Right ventricle myocardium inferior (tissue), 1 donor: ENCODE measurements around the gene PDE4A. TPM values are rescaled to one million over a fixed set of nuclear protein-coding genes. Genes with fewer than 3 reads are reported as not detected.

Experiments used
- ATAC-seq: fragments of 200-7000 bp; cut with Tn5 transposase; one replicate; pipeline ENCODE4 v1.9.1; 2020; ENCODE audit warnings: mild to moderate bottlenecking, moderate library complexity
- DNase-seq: peaks from one replicate; pipeline ENCODE4 v3.0.0; 2021; ENCODE audit errors: missing footprints
- intact Hi-C: fragments of 100-400 bp; cut with DNase I; formaldehyde crosslinking; loops from one replicate; pipeline ENCODE4 v1.11.0; 2022
- total RNA-seq: library from RNA; stranded (reverse); fragmentation: NEBNext Ultra II Directional; extraction: Animal tissue kit (Norgen Biotek cat#: 25700); gene quantifications from one replicate; pipeline ENCODE4 v1.2.1, GENCODE V29; 2021
- donor health status: DM: no; HTN: yes; CAD: no; lungs with severe emphysema.

PDE4A gene
- total RNA-seq, 1 donor from 2014 or later, result 37.0 TPM

DNA sequence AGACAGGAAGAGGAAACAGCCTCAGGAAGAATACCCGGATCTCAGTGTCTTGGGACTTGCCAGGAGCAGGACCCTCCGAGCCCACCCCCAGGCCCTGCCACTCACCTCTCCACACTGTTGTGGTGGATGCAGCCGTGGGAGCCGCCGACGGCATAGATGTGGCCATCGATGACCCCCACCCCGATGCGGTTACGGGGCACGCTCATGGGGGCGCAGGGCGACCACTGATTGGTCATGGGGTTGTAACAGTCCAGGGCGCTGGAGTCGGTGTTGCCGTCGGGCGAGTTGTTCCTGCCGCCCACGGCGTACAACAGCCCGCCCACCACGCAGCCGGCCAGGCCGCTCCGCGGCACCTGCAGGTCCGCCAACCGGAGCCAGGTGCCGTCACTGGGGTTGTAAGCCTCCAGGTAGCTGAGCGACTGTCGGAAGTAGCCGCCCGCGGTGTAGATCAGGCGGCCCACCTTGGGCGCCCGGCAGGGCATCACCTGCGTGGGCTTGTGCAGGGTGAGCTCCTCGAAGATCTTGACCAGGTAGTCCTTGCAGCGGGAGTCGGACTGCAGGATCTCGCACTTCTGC, 71.2 kb downstream of the PDE4A start:
- no peak for ATAC-seq
- intact Hi-C loops, result no loop called here

DNA sequence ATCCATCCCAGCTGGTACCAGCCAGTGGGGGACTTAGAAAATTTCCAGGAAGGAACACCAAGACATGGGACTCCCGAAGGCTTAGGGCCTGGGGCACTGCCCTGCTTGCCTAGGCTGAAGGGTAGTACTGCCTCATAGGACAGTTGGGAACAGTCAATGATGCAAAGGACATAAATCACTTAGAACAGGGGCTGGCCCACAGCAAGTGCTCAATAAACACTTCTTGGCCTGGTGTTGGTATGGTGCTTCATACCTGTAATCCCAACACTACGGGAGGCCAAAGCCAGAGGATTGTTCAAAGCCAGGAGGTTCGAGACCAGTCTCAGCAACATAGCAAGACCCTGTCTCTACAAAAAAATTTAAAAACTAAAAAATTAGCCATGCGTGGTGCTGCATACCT, 77.0 kb downstream of the PDE4A start:
- no peak for DNase-seq
- ATAC-seq, result no peak
- intact Hi-C loops, result no loop called here

More for the DNA sequence above, 71.2 kb downstream of the PDE4A start:
- DNase-seq, result no peak

DNA sequence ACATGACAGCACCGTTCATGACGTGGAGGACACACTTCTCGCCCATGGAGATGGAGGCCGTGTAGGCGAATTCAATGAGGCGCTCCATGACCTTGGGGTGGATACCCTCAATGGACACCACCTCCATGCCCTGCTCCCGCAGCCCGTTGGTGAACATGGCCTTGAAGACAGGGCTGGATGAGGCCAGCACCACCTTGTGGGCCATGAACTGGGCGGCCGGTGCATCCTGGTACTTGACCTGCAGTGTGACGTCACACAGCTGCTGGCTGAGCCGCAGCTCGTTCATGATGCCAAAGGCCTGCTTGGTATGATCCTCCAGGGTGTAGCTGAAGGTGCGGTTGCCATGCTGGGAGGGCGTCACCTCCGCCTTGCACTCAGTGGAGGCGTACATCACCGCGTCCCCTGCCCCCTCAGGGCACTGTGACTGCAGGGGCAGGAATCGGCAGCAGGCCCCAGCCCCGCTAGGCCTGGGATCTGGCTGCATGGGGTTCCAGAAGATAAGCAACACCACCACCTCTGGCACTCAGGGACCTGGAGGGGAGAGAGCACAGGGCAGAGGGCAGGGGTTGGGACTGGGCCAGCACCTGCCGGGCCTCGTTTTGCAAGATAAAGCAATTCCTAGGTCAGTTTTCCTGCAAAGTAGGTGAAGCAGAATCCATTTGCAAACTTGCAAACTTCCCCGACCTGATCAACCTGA, 79.4 kb downstream of the PDE4A start:
- intact Hi-C loops, result loop anchor here (5.0 kb wide), 1 partner anchor 68 kb away; the partner anchor contains the start of genes CDKN2D and KRI1
- ATAC-seq, result no peak
- DNase-seq, result no peak

DNA sequence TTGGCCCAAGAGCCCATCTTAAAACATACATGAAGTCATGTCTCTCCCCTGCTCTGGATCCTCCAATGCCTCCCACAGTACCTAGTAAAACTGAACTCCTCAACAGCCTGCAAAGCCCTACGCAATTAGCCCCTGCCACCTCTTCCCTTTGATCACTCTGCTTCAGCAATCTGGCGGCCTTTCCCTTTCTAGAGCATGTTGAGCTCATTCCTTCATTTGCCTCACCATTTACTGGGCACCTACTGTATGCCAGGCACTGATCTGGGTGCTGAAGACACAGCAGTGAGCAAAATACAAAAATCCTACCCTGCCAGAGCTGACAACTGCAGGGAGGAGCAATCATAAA, 79.9 kb downstream of the PDE4A start:
- no peak for DNase-seq
- no peak for ATAC-seq
- intact Hi-C loops, result loop anchor here (5.0 kb wide), 1 partner anchor 67 kb away; the partner anchor contains the start of genes CDKN2D and KRI1

DNA sequence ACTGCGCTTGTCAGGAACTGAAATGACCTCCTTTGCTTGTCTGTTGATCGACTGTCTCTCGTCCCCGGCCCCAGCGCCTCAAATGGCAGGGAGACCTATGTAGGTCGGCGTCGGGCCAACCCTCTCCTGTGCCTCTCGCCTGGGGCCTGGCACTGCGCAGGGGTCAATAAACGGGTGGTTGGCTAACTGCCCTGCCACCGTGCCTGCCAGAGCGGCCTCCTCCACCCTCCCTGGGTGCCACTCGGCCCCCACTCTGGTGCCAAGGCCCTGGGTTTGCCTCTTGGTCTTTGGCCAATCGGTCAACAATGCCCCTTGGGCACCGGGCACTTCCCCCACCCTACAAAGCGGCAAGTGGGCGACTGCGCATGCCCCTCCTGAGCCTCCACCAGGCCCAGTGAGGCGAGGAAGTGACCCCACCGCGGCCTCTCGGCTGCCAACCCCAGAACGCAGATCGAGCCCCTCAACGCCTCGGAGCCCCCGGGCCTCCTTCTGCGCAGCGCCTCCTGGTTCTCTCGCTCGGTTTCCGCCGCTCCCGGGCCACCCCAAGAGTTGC, 81.7 kb downstream of the PDE4A start:
- ATAC-seq (peak; percentile 72), DNase-seq (peak; percentile 92)
- intact Hi-C loops, result loop anchor here (5.0 kb wide), 1 partner anchor 65 kb away; the partner anchor contains the start of genes CDKN2D and KRI1

DNA sequence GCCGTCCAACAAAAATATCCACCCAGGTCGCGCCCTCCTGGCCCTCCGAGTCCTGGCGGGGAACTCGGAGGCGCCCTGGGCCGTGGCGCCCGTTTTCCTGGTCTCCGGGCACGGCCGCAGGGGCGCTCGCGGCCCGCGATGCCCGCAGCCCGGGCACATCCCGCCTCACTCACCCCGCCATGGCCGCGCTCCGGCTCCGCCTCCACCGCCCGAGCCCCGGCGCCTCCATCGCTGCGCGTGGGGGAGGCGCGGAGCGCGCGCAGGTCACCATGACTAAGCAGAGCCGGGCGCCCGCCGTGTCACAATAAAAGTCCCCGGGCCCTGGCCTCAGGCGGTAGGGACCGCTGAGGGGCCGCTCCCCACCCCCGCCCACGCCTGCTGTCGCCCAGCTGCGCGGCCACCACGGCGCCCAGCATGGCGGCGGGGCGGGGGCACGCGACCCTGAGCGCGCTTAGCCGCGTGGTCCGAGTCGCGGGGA, 82.2 kb downstream of the PDE4A start:
- intact Hi-C loops, result loop anchor here (5.0 kb wide), 1 partner anchor 65 kb away; the partner anchor contains the start of genes CDKN2D and KRI1
- peak; percentile 96 for ATAC-seq
- DNase-seq, result peak; percentile 96

DNA sequence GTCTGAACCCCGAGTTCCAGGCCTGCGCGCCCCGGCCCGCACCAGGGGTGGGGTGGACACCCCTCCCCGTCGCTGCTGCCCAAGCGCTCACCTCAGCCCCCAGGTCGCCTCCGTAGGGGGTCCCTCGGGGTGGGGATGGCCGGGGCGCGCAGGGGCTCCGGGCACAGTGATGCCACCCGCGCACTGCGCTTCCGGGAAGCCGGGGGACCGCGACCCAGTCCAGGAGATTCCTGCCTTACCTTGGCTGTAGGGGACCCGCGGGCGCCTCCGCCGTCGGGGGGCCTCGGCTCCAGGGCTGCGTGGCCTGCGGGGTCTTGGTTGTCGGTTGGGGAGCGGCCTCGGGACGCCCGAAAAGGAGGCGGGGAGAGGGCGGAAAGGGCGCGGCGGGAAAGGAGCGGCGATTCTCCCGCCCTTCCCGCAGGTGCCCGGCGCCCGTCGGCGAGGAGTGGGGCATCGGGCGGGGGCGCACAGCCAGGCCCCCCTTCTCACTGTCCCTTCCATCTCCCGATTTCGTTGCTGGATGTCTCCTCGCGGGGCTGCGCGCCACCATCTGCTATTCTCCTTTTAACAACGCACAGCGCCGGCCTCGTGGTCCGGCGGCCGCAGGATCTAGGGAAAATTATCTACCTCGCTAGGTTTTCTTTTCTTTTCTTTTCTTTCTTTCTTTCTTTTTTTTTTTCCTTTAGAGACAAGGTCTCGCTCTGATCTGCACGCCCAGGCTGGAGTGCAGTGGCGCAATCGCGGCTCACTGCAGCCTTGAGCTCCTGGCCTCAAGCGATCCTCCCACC, 82.9 kb downstream of the PDE4A start, which contains the start of gene KEAP1:
KEAP1 (minus strand) TSS at position 355 of the 788 bp plus-strand sequence. CDS start 3,323 bp downstream, outside the sequence.
- DNase-seq (peak; percentile 77), ATAC-seq (peak; percentile 19)
- intact Hi-C loops, result loop anchor here (5.0 kb wide), 1 partner anchor 64 kb away; the partner anchor contains the start of genes CDKN2D and KRI1

DNA sequence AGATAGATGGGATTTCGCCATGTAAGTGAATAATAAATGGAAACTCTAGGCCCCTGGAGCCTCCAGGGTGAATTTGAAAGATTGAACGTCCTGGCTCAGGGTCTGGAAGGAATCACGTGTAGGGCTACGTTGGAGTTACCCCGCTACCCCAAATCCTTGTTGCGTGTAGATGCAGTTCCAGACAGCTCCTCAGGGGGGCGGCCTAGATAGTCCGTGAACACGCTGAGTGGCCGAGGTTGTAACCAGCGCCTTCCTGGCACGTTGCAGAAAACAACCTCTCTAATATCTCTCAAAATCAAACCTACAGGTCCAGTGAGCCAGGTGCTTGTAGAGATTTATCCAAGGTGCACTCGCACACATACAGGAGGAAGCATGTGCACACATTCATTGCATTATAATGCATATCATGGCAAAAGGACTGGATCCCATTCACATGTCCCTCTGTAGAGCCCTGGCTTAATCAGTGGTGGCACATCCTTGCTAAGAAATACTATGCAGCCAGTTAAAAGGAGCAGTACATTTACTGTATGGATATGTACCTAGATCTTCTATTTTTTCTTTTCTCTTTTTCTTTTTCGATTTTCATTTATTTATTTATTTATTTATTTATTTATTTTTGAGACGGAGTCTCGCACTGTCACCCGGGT, 85.4 kb downstream of the PDE4A start:
- DNase-seq (peak; percentile 80), ATAC-seq (no peak)
- intact Hi-C loops, result no loop called here

DNA sequence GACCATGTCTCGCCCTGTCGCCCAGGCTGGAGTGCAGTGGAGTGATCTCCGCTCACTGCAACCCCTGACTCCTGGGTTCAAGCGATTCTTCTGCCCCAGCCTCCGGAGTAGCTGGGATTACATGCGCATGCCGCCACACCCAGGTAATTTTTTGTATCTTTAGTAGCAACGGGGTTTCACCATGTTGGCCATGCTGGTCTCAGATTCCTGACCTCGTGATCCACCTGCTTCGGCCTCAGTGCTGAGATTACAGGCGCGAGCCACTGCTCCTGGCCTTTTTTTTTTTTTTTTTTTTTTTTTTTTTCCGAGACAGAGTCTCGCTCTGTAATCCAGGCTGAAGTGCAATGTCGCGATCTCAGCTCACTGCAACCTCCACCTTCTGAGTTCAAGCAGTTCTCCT, 87.7 kb downstream of the PDE4A start:
- ATAC-seq, result no peak
- no peak for DNase-seq
- intact Hi-C loops, result no loop called here

DNA sequence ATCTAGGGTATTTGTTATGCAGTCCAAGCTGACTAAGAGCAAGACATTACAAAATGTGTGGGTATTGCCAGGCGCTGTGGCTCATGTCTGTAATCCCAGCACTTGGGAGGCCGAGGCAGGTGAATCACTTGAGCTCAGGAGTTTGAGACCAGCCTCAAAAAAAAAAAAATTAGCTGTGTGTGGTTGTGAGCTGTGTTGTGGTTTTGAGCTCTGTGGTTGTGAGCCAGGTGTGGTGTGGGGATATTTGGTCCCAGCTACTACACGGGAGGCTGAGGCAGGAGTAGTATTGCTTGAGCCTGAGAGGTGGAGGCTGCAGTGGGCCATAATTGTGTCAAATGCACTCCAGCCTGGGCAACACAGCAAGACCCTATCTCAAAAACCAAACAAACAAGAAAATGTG, 88.4 kb downstream of the PDE4A start:
- intact Hi-C loops, result no loop called here
- ATAC-seq, result no peak
- DNase-seq, result no peak

DNA sequence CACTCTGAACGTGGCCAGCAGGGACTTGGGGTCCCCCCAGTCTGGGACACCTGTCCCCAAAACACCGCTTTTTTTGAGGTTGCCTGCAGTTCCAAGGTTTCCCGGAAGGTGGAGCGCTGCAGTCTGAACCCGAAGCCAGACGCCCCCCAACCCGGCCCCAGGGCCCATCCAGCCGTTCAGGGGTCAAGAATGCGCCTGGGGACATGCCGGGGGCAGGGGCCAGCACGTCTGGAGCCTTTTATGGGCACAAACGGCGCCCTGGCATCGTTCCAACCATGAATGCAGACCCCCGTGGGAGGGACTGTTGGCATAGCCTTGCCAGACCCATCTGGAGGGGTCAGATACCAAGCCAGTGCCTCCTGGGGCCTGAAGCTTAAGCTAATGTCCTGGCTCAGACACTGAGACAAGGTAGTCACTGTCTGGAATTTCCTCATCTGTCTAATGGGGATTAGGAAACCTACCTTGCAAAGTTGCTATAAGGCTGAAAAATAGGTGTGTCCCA, 90.0 kb downstream of the PDE4A start:
- intact Hi-C loops, result no loop called here
- ATAC-seq, result no peak
- DNase-seq, result no peak

DNA sequence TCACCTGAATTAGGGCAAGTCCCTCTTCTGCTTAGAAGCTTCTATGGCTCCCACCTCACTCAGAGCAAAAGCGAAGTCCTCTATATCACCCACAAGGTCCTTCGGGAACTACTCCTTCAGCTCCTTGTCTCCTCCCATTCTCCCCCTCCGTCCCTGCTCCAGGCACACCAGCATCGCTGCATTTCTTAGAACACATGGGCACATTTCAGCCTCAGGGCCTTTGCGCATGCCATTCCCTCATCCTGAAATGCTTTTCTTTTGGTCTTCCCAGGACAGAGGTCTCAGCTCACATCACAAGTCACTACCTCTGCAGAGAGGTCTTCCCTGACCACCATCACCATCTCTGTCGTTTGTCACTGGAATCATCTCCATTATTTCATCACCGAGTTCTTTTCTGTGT, 92.9 kb downstream of the PDE4A start:
- ATAC-seq, result no peak
- DNase-seq, result no peak
- intact Hi-C loops, result no loop called here

DNA sequence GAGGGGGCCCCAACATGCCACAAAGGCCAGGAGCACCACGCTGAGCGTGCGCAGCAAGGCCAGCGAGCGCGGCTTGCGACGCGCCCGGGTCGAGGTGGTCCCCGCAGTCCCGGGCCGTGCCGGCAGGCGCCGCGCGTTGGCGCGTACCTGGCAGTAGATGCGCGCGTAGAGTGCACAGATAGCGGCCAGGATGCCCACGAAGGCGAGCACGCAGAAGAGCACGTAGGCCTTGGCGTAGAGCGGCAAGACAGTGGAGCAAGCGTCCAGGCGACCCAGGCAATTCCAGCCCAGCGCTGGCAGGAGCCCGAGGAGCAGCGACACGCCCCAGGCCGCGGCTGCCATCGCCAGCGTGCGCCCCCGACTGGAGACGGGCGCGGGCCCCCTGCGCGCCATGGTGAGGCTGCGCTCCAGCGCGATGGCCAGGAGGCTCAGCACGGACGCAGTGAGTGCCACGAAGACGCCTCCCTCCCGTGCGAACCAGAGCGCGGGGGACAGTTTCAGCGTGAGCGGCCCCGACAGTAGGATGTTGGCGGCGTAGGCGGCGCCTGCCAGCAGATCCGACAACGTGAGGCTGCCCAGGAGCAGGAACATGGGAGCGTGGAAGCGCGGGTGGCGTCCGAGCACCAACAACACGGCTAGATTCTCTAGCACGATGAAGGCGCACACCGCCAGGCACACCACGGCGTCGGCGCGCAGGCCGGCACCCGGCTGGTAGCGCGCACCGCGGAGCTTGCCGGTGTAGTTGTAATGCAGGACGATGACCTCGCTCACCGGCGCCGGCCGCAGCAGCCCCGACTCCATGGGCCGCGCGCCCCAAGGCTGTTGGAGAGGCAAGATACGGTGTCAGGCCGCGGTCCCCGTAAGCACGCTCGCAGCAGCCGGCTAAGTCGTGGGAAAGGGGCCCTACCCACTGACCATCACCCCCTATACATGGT, 94.1 kb downstream of the PDE4A start:
- intact Hi-C loops, result no loop called here
- ATAC-seq, result no peak
- no peak for DNase-seq

DNA sequence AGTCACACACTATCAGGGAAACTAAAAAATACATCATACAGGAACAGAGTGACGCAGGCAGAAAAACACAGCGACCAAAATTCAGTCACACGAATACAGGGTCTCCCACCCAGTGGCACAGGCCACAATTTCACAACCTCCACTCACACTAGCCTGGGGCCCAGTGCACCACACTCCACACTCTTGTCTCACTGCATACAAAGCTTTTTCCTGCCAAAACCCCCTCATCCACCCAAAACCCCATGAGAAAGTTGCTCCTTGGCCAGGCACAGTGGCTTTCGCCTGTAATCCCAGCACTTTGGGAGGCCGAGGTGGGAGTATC, 95.7 kb downstream of the PDE4A start:
- no peak for ATAC-seq
- no peak for DNase-seq
- intact Hi-C loops, result no loop called here

DNA sequence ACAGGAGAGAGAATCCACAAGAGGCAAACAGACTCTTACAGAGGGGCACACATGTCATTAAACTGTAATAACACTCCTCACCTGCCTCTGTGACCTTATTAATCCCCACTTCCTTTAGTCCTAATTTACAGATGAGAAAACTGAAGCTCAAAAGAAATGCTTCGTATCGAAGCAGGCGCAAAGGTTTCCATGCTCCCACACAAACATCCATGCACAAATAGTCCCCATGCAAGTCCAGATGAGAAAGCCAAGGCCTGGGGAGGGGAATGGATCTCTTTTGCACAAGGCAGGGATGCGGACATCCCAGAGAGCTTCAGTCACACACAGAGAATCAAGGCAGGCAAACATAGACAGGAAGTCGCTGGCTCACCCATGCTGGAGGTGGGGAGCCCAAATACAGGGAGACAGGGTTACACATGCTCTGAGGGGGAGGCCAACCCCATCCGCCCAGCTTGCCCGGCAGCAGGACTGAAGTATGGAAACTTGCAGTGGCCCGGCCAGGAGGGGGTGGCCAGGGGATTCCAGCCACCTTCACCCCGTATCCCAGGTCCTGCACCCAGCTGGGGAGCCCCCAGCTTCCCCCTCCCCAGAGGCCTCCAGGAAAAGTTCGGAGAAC, 96.4 kb downstream of the PDE4A start:
- ATAC-seq (no peak), DNase-seq (no peak)
- intact Hi-C loops, result no loop called here

DNA sequence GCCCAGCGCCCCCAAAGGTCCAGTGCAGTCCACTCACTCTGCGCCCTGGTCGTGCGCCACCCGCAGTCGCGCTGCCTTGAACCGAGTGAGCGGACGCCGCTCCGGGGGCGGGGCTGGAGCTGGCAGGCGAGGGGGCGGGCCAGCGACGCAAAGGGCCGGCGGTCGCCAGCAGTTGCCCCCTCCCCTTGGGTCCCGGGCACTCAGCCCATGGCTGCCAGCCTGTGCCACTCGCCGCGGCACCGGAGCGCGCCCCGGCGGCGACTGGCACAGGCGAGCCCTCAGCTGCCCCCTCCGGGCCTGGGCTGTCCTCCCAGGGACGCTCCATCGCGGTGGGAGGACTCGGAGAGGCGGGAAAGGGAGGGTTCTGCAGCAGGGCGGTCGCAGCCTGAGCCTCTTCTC, 97.0 kb downstream of the PDE4A start, which contains the start of gene S1PR5:
S1PR5 (minus strand) TSS at position 87 of the 399 bp plus-strand sequence. CDS start 2,436 bp downstream, outside the sequence.
- DNase-seq (no peak), ATAC-seq (no peak)
- intact Hi-C loops, result no loop called here
